ENCODE measurements around the gene DLEU7.

DLEU7 gene

DNA sequence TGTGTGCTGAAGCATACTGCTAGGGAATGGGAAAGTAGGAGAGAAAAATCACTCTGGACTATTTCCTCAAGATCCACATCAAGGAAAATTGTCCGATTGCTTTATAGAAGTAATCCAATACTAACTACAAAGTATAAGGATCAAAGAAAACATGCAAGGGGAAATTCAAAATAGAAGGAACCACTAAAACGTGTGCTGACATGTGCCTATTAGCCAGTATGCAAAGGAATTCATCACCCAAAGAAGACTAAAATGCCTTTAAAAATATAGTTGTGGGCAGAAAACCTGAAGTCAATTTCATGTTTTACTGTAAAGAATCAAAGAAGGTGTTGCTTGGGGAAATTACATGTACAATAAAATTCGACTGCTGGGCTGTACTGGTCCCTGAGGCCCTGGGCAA lies 14.3 kb downstream of the DLEU7 start:
- Mint-ChIP-seq H3K27ac (no peak overlapping the region), H3K27me3 (no peaks in the 10 kb centered on the region), H3K4me3 (no peak overlapping the region), H3K36me3 (ENCODE audit: low read depth) (peaks cover 6% of the 10 kb centered on the region), H3K4me1 (ENCODE audit: low read depth) (peaks cover 6% of the 10 kb centered on the region), H3K9me3 (peaks cover 9% of the 10 kb centered on the region)

DNA sequence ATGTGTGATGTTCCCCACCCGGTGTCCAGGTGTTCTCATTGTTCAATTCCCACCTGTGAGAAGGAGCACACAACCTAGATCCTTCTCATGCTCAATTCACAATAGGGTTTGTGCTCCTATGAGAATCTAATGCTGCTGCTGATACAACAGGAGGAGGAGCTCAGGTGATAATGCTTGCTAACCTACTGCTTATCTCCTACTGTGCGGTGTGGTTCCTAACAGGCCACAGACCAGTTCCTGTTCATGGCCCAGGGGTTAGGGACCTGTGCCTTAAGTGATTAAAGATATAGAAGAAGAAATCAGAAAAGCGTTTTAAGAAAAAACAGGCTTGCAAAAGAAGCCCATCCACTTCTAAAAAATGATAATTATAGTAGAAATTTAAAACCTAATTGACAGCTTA lies 17.5 kb downstream of the DLEU7 start:
- H3K27ac Mint-ChIP-seq: no peak overlapping the region
- H3K9me3 Mint-ChIP-seq: no peaks in the 10 kb centered on the region
- no peaks in the 10 kb centered on the region for H3K4me1 Mint-ChIP-seq (ENCODE audit: low read depth)
- no peaks in the 10 kb centered on the region for H3K27me3 Mint-ChIP-seq
- no peak overlapping the region for H3K4me3 Mint-ChIP-seq
- no peaks in the 10 kb centered on the region for H3K36me3 Mint-ChIP-seq (ENCODE audit: low read depth)

DNA sequence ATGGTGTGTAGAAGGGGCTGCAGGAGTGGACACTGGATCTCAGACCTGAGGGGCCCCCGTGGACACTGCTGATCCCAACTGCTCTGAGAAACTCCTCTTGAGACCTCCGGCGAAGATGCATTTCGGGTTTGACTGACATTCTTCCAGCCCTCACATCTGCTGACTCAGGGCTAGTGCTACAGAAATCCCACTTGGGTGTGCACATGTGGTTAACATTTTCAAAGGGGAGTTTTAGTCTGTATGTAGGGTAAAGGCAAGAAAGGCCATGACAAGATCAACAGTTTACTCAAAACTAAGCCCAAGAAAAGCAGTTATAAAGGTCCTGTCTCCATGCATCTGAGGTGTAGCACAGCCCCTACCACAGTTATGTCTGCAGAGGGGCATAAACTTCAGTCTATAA lies 31.2 kb downstream of the DLEU7 start:
- Mint-ChIP-seq H3K9me3 (no peaks in the 10 kb centered on the region), H3K27me3 (no peaks in the 10 kb centered on the region)

DNA sequence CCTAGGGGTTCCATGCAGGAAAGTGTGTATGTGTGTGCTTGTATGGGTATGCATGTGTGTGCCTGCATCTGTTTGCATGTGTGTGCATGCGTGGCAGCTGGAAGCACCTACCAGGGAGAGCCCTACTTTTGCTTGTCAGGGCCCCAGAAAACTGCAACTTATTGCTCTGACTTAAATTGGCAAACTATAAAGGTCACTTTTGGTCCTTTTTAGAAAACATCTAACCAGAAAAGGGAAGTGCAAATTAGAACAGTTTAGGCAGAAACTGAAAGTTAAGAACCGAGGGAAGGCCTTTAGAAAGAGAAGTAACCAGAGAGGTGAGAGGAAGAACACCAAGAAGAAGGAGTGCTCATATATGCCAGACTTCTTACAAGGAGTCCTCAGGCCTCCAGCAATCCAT lies 32.5 kb downstream of the DLEU7 start:
- no peaks in the 10 kb centered on the region for H3K36me3 Mint-ChIP-seq (ENCODE audit: low read depth)
- H3K27ac Mint-ChIP-seq: no peak overlapping the region
- H3K9me3 Mint-ChIP-seq: peaks cover 2% of the 10 kb centered on the region
- H3K4me3 Mint-ChIP-seq: no peak overlapping the region
- H3K27me3 Mint-ChIP-seq: no peaks in the 10 kb centered on the region
- H3K4me1 Mint-ChIP-seq (ENCODE audit: low read depth): peaks cover 17% of the 10 kb centered on the region

More for the DNA sequence above, 31.2 kb downstream of the DLEU7 start:
- peaks cover 17% of the 10 kb centered on the region for H3K4me1 Mint-ChIP-seq (ENCODE audit: low read depth)
- H3K36me3 Mint-ChIP-seq (ENCODE audit: low read depth): no peaks in the 10 kb centered on the region
- H3K4me3 Mint-ChIP-seq: no peak overlapping the region
- H3K27ac Mint-ChIP-seq: no peak overlapping the region

DNA sequence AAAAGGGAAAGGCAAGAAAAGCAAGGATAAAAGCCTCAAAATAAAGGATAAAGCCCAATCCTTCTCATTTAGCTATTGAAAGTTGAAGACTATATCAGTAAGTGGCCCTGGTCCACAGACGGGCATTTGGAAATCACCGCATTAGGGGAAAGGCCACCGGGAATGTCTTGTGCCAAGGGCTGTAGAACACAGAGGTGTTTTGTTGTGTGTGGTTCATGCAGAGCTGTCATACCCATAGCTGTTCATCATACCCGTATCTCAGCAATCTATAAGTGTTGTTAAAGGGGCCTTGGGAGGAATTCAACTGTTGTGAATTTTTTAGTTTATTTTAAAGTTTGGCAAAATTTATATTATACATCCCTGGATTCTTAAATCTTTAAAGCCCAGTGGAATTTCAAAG lies 33.0 kb downstream of the DLEU7 start:
- peaks cover 6% of the 10 kb centered on the region for H3K9me3 Mint-ChIP-seq
- peak overlapping the region; percentile 21 for H3K27ac Mint-ChIP-seq
- no peaks in the 10 kb centered on the region for H3K36me3 Mint-ChIP-seq (ENCODE audit: low read depth)
- peaks cover 17% of the 10 kb centered on the region for H3K4me1 Mint-ChIP-seq (ENCODE audit: low read depth)
- H3K4me3 Mint-ChIP-seq: no peak overlapping the region
- no peaks in the 10 kb centered on the region for H3K27me3 Mint-ChIP-seq

DNA sequence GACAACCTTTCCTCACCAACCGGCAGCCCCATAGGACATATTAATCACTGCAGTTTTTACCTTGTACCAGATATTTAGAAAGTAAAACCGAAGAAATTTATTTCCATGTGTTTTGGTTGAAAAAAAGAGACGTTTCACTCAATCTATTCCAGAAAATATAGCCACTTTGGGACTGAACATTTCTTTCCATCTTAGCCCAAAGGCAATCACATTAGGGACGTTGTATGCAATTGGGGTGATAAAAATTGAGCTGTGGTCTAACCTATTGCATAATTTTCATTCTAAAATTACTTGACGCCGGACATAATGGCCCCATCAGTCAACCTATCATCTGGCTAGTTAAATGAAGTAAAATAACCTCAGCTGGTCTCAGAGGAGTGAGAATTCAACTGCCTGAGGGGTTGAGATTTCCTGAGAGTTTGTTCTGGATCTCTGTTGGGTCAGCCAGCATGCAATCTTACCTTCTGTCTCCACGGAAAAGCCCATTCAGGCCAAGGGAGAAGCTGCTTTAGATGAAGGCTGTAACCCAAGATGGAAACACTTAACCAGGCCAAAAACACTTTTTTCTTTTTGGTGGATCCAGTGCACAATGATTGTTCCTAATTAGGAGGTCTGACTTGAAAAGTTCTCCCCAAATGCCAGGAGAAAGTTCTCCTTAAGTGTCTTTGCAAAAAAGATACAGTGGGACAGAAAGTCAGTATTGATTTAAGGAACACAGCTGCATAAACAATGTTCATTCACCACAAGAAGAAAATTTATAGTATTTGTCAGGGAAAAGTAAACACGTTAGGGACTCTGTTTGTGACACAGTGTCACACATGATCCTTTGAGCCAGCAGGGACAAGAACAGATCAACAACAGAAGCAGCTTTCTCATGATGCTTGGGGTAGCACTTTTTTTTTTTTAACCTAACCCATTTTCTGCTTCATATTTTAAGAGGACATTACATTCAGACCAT lies 34.1 kb downstream of the DLEU7 start:
- Mint-ChIP-seq H3K27ac (no peak overlapping the region), H3K4me1 (ENCODE audit: low read depth) (peaks cover 17% of the 10 kb centered on the region), H3K9me3 (peaks cover 7% of the 10 kb centered on the region), H3K4me3 (no peak overlapping the region), H3K36me3 (ENCODE audit: low read depth) (no peaks in the 10 kb centered on the region), H3K27me3 (no peaks in the 10 kb centered on the region)

DNA sequence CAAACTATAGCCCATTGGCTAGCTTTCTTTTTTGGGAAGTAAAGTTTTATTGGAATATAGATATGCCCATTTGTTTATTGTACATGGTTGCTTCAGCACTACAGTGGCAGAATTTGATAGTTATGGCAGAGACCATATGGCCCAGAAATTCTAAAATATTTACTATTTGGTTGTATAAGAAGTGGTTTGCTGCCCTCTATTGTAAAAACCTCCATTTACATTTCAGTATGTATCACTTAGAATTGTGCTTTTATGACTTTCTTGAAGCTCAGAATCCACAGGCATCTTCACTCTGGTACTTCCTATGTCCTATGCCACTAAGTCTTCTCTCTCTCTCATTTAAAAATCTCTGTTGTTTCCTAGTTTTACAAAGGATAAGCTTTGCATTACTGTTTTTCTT lies 37.7 kb downstream of the DLEU7 start:
- Mint-ChIP-seq H3K27ac (no peak overlapping the region), H3K4me1 (ENCODE audit: low read depth) (peaks cover 12% of the 10 kb centered on the region), H3K9me3 (peaks cover 7% of the 10 kb centered on the region), H3K27me3 (no peaks in the 10 kb centered on the region), H3K36me3 (ENCODE audit: low read depth) (no peaks in the 10 kb centered on the region), H3K4me3 (no peak overlapping the region)

DNA sequence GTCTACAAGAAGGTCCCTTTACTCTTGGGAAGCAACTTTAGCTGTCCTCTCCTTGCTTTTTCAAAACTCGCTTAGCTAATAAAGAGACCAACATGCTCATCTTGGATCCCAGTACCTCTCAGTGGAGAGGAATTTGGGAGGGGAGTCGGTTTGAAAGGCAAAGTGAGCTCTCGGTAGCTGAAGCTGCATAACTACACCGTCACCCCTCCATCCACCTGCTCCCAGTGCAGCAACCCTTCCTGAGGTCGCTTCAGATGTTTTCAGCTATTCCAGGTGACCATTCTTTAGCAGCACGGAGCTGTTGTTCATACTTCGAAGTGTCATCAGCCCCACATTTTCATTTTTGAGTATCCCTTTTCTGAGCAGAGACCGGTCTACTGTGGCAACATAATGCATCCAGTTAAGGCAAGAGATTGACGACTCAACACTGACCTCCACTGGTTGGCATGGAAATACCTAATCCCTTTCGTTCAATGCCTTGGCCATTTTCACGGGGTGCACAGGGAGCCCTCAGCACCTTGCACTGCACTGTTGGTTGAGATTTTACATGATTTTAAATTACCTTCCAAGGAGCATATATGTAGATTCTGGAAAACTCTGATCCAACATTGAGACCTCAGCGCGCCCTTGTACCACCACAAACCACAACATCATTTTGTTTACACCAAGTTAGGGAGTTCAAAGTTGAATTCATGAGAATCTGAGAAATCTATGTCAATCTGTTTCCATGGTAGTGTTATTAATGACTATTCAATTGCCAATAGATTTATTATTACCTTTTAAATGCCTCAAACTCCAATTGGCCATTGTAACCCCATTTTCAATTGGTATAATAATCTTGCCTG lies 42.2 kb downstream of the DLEU7 start:
- H3K9me3 Mint-ChIP-seq: peaks cover 7% of the 10 kb centered on the region
- H3K36me3 Mint-ChIP-seq (ENCODE audit: low read depth): no peaks in the 10 kb centered on the region
- H3K27me3 Mint-ChIP-seq: no peaks in the 10 kb centered on the region
- peaks cover 24% of the 10 kb centered on the region for H3K4me1 Mint-ChIP-seq (ENCODE audit: low read depth)
- H3K4me3 Mint-ChIP-seq: no peak overlapping the region
- H3K27ac Mint-ChIP-seq: no peak overlapping the region

DNA sequence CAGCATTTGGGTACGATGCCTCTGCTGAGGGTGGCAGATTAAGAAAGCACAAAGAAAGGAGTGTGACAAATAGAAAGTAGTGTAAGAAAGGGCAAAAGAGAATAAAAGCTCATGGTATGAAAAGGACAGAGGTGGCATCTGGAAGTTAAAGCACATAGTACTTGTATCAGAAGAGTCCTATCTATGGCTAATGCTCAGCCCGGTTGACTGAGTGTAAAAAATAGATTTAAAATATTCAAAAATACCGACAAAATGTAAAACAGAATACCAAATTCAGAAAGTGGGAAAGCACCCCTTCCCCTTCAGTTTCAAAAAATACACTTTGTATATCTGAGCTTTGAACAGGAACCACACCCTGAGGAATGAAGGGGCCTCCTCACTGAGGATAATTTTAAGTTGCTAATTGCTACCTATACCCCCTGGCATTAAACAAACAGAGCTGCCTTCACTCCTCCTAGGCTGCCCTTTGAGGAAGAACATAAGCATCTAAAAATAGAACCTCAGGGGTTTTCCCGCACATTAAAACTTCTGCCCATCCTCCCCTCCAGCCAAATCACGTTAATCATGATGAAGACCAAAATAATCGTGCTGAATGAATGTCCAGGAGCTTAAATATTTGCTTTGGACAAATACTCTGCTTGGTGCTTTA lies 43.3 kb downstream of the DLEU7 start:
- Mint-ChIP-seq H3K4me1 (ENCODE audit: low read depth) (peaks cover 24% of the 10 kb centered on the region), H3K9me3 (no peaks in the 10 kb centered on the region), H3K36me3 (ENCODE audit: low read depth) (no peaks in the 10 kb centered on the region), H3K27ac (peak overlapping the region; percentile 6), H3K27me3 (no peaks in the 10 kb centered on the region), H3K4me3 (no peak overlapping the region)

DNA sequence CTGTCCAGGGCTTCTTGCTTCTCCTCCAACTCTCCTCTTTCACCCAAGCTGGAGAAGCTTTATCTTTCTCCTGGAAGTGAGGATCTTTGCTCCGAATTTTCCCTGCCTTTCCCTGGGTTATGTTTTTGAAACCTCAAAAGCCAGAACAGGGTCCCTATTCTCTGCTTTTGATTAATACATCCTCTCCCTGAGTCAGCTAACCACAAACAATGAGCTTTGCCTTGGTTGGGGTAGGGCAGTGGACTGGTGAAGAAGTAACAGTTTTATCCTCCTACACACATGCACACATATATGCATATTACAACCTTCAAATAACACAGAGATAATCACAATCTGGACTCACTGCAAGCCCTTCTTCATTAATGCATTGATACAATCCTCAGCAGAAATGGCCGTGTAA lies 44.6 kb downstream of the DLEU7 start:
- peaks cover 24% of the 10 kb centered on the region for H3K4me1 Mint-ChIP-seq (ENCODE audit: low read depth)
- H3K9me3 Mint-ChIP-seq: no peaks in the 10 kb centered on the region
- H3K36me3 Mint-ChIP-seq (ENCODE audit: low read depth): no peaks in the 10 kb centered on the region

DNA sequence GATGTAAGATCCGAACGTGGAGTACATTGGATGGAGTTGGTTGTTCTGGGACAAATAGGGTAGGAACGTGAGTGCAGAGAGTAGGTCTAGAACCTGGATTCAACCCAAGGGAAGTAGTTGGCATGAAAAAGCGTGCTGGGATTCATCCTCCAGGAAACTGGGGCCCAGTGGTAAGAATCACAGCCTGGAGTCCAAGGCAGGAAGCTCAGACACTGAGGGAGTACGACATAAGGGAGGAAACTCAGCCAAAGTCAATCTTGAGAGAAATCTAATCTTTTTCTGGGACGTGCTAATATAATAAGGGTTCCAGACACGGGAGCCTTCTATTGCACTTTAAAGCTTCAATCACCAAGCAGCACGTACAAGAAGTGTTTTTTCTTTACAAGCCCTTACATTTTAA lies 46.4 kb downstream of the DLEU7 start:
- Mint-ChIP-seq H3K27ac (no peak overlapping the region), H3K36me3 (ENCODE audit: low read depth) (no peaks in the 10 kb centered on the region), H3K9me3 (no peaks in the 10 kb centered on the region), H3K4me1 (ENCODE audit: low read depth) (peaks cover 24% of the 10 kb centered on the region), H3K27me3 (no peaks in the 10 kb centered on the region), H3K4me3 (no peak overlapping the region)

More for the DNA sequence above, 44.6 kb downstream of the DLEU7 start:
- Mint-ChIP-seq H3K27me3 (no peaks in the 10 kb centered on the region), H3K4me3 (no peak overlapping the region), H3K27ac (no peak overlapping the region)

DNA sequence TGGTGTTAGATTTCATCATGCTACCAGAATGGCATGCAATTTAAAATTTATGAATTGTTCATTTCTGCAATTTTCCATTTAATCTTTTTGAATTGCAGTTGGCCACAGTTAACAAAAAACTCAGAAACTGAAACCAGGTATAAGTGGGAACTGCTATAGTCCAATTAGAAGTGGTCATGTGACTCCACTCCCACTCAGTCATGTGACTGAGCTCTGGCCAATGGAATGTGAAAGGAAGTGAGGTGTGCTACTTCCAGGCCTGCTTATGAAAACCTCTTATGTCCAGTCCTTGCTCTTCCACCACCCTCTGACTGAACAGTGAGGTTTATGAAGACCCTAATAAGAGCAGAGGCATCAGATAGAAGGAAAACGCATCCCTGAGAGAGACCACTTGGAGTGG lies 47.0 kb downstream of the DLEU7 start:
- H3K9me3 Mint-ChIP-seq: no peaks in the 10 kb centered on the region
- peaks cover 23% of the 10 kb centered on the region for H3K4me1 Mint-ChIP-seq (ENCODE audit: low read depth)
- no peaks in the 10 kb centered on the region for H3K27me3 Mint-ChIP-seq
- no peak overlapping the region for H3K27ac Mint-ChIP-seq
- H3K4me3 Mint-ChIP-seq: no peak overlapping the region
- no peaks in the 10 kb centered on the region for H3K36me3 Mint-ChIP-seq (ENCODE audit: low read depth)

DNA sequence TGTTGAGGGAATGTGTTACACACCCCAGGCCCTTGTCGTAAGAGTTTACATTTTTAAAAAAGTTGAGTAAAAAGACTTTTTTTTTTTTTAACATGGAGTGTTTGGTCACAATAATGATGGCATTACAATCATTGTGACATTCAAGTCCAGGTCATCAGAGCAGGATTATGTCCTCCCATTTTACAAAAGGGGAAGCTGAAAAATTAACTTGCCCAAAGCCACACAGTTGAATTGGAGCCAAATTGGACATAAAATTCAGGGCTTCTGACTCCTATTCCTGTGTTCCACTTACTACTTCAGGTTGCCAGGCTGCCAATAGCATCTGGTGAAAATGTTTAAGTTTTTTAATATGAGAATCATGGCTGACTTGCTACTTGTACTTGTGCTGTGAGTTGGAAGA lies 49.3 kb downstream of the DLEU7 start:
- Mint-ChIP-seq H3K4me1 (ENCODE audit: low read depth) (peaks cover 5% of the 10 kb centered on the region), H3K27ac (no peak overlapping the region), H3K36me3 (ENCODE audit: low read depth) (no peaks in the 10 kb centered on the region), H3K9me3 (no peaks in the 10 kb centered on the region), H3K4me3 (no peak overlapping the region), H3K27me3 (no peaks in the 10 kb centered on the region)

DNA sequence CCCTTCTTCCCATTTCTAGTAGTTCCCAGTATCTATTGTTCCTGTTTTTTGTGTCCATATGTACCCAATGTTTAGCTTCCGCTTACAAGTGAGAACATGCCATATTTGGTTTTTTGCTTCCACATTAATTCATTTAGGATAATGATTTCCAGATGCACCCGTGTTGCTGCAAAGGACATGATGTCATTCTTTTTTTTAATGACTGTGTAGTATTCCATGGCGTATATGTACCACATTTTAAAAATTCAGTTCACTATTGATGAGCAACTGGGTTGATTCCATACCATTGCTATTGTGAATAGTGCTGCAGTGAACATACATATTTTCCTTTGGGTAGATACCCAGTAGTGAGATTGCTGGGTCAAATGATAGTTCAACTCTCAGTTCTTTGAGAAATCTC lies 50.5 kb downstream of the DLEU7 start:
- Mint-ChIP-seq H3K27ac (no peak overlapping the region), H3K36me3 (ENCODE audit: low read depth) (no peaks in the 10 kb centered on the region), H3K4me1 (ENCODE audit: low read depth) (no peaks in the 10 kb centered on the region), H3K4me3 (no peak overlapping the region), H3K9me3 (no peaks in the 10 kb centered on the region), H3K27me3 (no peaks in the 10 kb centered on the region)
